HepG2 (cell line): ENCODE measurements around the gene SRSF12. TPM values are rescaled to one million over a fixed set of nuclear protein-coding genes. Genes with fewer than 3 reads are reported as not detected.
A peak's percentile ranks its signal among the peaks of the same experiment; 100 is the strongest.

ENCODE experiments used
- ATM ChIP-seq: fragments of 450-650 bp; IDR thresholded peaks from 2 replicates; pipeline ENCODE4 v1.7.1; 2017; ENCODE audit warnings: mild to moderate bottlenecking, borderline replicate concordance
- BORCS8-MEF2B ChIP-seq: sonication (generic); formaldehyde crosslinking; IDR thresholded peaks from 2 replicates; pipeline ENCODE4 v1.8.0; 2022; ENCODE audit warnings: mild to moderate bottlenecking, missing genetic modification reagents
- FOXA3 ChIP-seq: IDR thresholded peaks from 2 replicates; pipeline ENCODE4 v1.6.1; 2016; ENCODE audit warnings: missing genetic modification reagents, missing compliant biosample characterization
- HDAC2 ChIP-seq: sonication (generic); formaldehyde crosslinking; IDR thresholded peaks from 2 replicates; pipeline ENCODE4 v1.4.0; 2020; ENCODE audit warnings: missing genetic modification reagents
- MEIS1 ChIP-seq: sonication (generic); formaldehyde crosslinking; IDR thresholded peaks from 2 replicates; pipeline ENCODE4 v1.9.0; 2021; ENCODE audit warnings: mild to moderate bottlenecking, missing genetic modification reagents, moderate library complexity, borderline replicate concordance
- SCMH1 ChIP-seq: sonication (generic); formaldehyde crosslinking; IDR thresholded peaks from 2 replicates; pipeline ENCODE4 v1.9.0; 2021; ENCODE audit warnings: missing genetic modification reagents, mild to moderate bottlenecking, borderline replicate concordance
- ZFP41 ChIP-seq: sonication (generic); formaldehyde crosslinking; IDR thresholded peaks from 2 replicates; pipeline ENCODE4 v1.4.0; 2020; ENCODE audit warnings: mild to moderate bottlenecking, missing genetic modification reagents, borderline replicate concordance
- ZNF251 ChIP-seq: sonication (generic); formaldehyde crosslinking; IDR thresholded peaks from 2 replicates; pipeline ENCODE4 v1.9.0; 2021; ENCODE audit warnings: mild to moderate bottlenecking, missing genetic modification reagents
- ZNF615 ChIP-seq: sonication (generic); formaldehyde crosslinking; IDR thresholded peaks from 2 replicates; pipeline ENCODE4 v1.5.0; 2020; ENCODE audit warnings: mild to moderate bottlenecking, missing genetic modification reagents, borderline replicate concordance
- ZNF703 ChIP-seq: sonication (generic); formaldehyde crosslinking; IDR thresholded peaks from 2 replicates; pipeline ENCODE4 v1.5.1; 2020; ENCODE audit warnings: missing genetic modification reagents, mild to moderate bottlenecking, moderate library complexity, borderline replicate concordance
- ZSCAN25 ChIP-seq: sonication (generic); formaldehyde crosslinking; IDR thresholded peaks from 2 replicates; pipeline ENCODE4 v1.8.0; 2022; ENCODE audit warnings: mild to moderate bottlenecking, missing genetic modification reagents
- polyA plus RNA-seq, 8 experiments: library from polyadenylated mRNA; depleted of rRNA in 3 of 8; stranded (reverse) in 7 of 8; unstranded in 1 of 8; fragments of >200 nt; fragmentation: Illumina TruSeq in 4 of 8; extraction: Trizol in 4 of 8; gene quantifications; 2 replicates each; pipeline versions ENCODE4 v1.2.1 to v1.2.3, GENCODE V29; 2011 to 2016; ENCODE audit warnings: low read depth in 4 of 8, missing spikeins in 1 of 8, mixed read lengths in 1 of 8; ENCODE audit not compliant: insufficient read depth in 1 of 8
- total RNA-seq, 5 experiments: library from RNA; depleted of rRNA; stranded (reverse); fragments of >200 nt; fragmentation: Illumina TruSeq; extraction: Trizol; gene quantifications; 2 replicates each; pipeline ENCODE4 v1.2.3, GENCODE V29; 2016; ENCODE audit warnings: low read depth in 1 of 5
- TF ChIP-seq, protein P1 (sequence below): sonication (generic); formaldehyde crosslinking; IDR thresholded peaks from 2 replicates; pipeline ENCODE4 v1.4.0; 2020; ENCODE audit warnings: missing genetic modification reagents
- TF ChIP-seq, protein P2 (sequence below): sonication (generic); formaldehyde crosslinking; IDR thresholded peaks from 2 replicates; pipeline ENCODE4 v1.4.0; 2020; ENCODE audit warnings: missing genetic modification reagents
- TF ChIP-seq, protein P3 (sequence below): sonication (generic); formaldehyde crosslinking; IDR thresholded peaks from 2 replicates; pipeline ENCODE4 v1.4.0; 2020; ENCODE audit warnings: mild to moderate bottlenecking, missing genetic modification reagents
- TF ChIP-seq, protein P4 (sequence below): sonication (generic); formaldehyde crosslinking; IDR thresholded peaks from 2 replicates; pipeline ENCODE4 v1.4.0; 2020; ENCODE audit warnings: missing genetic modification reagents

SRSF12 gene
- total and polyA plus RNA-seq, 2 of the 13 experiments (the other 11 are each of a cell fraction or from before 2014, with no cell fraction given): 1.7 to 1.9 TPM

DNA sequence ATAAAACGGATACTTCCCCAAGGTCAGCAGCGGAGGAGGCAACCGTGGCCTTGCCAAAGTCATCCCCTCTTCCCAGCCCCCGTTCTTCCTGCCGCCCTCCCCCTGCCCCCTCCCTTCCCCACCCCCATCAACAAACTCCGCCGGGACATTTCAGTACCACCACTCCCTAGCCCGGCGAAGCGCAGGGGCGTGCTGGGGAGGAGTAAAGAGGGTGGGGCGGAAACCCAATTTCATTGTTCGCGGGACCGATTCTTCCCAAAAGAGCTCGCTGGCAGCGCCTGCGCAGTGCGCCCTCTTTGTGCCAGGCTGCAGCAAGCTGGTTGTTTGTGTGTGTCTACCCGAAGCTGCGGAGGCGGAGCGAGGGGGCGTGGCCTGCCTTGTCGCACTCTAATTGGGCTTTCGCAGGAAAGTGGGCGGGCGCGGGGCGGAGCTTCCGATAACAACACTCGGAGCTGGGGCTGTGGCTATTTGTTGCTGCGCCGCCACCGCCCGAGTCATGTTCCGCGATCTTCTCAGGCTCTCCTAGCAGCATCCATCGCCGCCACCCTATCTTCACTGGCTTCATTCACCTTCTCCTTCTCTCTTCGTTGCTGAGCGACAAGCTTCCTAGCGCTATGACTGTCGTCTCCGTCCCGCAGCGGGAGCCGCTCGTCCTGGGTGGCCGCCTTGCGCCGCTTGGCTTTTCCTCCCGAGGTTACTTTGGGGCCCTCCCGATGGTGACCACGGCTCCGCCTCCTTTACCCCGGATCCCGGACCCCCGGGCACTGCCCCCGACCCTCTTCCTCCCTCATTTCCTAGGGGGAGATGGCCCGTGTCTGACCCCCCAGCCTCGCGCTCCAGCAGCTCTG is 37.4 kb downstream of the SRSF12 start, which contains the start of gene PNRC1 (continued):
- TF ChIP-seq BORCS8-MEF2B: 0 out of 2 replicates have a peak, but pooled peaks have one; percentile 73
- TF ChIP-seq, protein P1, sequence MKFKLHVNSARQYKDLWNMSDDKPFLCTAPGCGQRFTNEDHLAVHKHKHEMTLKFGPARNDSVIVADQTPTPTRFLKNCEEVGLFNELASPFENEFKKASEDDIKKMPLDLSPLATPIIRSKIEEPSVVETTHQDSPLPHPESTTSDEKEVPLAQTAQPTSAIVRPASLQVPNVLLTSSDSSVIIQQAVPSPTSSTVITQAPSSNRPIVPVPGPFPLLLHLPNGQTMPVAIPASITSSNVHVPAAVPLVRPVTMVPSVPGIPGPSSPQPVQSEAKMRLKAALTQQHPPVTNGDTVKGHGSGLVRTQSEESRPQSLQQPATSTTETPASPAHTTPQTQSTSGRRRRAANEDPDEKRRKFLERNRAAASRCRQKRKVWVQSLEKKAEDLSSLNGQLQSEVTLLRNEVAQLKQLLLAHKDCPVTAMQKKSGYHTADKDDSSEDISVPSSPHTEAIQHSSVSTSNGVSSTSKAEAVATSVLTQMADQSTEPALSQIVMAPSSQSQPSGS: peak; percentile 47; the same call in 1 of the 2 replicates
- TF ChIP-seq ZNF615 (CRISPR knock-in tag): no peak
- TF ChIP-seq ZNF703 (CRISPR knock-in tag): no peak
- no peak for TF ChIP-seq ZFP41 (CRISPR knock-in tag)
- TF ChIP-seq SCMH1 (CRISPR knock-in tag): no peak
- TF ChIP-seq HDAC2: 0 out of 2 replicates have a peak, but pooled peaks have one; percentile 45
- TF ChIP-seq MEIS1 (CRISPR knock-in tag): 0 out of 2 replicates have a peak, but pooled peaks have one; percentile 10
- TF ChIP-seq, protein P2, sequence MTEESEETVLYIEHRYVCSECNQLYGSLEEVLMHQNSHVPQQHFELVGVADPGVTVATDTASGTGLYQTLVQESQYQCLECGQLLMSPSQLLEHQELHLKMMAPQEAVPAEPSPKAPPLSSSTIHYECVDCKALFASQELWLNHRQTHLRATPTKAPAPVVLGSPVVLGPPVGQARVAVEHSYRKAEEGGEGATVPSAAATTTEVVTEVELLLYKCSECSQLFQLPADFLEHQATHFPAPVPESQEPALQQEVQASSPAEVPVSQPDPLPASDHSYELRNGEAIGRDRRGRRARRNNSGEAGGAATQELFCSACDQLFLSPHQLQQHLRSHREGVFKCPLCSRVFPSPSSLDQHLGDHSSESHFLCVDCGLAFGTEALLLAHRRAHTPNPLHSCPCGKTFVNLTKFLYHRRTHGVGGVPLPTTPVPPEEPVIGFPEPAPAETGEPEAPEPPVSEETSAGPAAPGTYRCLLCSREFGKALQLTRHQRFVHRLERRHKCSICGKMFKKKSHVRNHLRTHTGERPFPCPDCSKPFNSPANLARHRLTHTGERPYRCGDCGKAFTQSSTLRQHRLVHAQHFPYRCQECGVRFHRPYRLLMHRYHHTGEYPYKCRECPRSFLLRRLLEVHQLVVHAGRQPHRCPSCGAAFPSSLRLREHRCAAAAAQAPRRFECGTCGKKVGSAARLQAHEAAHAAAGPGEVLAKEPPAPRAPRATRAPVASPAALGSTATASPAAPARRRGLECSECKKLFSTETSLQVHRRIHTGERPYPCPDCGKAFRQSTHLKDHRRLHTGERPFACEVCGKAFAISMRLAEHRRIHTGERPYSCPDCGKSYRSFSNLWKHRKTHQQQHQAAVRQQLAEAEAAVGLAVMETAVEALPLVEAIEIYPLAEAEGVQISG: peak; percentile 60; the same call in 1 of the 2 replicates
- peak; percentile 37; the same call in 1 of the 2 replicates for TF ChIP-seq FOXA3 (CRISPR knock-in tag)
- no peak for TF ChIP-seq ZNF251 (CRISPR knock-in tag)
- TF ChIP-seq, protein P3, sequence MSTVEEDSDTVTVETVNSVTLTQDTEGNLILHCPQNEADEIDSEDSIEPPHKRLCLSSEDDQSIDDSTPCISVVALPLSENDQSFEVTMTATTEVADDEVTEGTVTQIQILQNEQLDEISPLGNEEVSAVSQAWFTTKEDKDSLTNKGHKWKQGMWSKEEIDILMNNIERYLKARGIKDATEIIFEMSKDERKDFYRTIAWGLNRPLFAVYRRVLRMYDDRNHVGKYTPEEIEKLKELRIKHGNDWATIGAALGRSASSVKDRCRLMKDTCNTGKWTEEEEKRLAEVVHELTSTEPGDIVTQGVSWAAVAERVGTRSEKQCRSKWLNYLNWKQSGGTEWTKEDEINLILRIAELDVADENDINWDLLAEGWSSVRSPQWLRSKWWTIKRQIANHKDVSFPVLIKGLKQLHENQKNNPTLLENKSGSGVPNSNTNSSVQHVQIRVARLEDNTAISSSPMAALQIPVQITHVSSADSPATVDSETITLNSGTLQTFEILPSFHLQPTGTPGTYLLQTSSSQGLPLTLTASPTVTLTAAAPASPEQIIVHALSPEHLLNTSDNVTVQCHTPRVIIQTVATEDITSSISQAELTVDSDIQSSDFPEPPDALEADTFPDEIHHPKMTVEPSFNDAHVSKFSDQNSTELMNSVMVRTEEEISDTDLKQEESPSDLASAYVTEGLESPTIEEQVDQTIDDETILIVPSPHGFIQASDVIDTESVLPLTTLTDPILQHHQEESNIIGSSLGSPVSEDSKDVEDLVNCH (CRISPR knock-in tag): no peak
- TF ChIP-seq, protein P4, sequence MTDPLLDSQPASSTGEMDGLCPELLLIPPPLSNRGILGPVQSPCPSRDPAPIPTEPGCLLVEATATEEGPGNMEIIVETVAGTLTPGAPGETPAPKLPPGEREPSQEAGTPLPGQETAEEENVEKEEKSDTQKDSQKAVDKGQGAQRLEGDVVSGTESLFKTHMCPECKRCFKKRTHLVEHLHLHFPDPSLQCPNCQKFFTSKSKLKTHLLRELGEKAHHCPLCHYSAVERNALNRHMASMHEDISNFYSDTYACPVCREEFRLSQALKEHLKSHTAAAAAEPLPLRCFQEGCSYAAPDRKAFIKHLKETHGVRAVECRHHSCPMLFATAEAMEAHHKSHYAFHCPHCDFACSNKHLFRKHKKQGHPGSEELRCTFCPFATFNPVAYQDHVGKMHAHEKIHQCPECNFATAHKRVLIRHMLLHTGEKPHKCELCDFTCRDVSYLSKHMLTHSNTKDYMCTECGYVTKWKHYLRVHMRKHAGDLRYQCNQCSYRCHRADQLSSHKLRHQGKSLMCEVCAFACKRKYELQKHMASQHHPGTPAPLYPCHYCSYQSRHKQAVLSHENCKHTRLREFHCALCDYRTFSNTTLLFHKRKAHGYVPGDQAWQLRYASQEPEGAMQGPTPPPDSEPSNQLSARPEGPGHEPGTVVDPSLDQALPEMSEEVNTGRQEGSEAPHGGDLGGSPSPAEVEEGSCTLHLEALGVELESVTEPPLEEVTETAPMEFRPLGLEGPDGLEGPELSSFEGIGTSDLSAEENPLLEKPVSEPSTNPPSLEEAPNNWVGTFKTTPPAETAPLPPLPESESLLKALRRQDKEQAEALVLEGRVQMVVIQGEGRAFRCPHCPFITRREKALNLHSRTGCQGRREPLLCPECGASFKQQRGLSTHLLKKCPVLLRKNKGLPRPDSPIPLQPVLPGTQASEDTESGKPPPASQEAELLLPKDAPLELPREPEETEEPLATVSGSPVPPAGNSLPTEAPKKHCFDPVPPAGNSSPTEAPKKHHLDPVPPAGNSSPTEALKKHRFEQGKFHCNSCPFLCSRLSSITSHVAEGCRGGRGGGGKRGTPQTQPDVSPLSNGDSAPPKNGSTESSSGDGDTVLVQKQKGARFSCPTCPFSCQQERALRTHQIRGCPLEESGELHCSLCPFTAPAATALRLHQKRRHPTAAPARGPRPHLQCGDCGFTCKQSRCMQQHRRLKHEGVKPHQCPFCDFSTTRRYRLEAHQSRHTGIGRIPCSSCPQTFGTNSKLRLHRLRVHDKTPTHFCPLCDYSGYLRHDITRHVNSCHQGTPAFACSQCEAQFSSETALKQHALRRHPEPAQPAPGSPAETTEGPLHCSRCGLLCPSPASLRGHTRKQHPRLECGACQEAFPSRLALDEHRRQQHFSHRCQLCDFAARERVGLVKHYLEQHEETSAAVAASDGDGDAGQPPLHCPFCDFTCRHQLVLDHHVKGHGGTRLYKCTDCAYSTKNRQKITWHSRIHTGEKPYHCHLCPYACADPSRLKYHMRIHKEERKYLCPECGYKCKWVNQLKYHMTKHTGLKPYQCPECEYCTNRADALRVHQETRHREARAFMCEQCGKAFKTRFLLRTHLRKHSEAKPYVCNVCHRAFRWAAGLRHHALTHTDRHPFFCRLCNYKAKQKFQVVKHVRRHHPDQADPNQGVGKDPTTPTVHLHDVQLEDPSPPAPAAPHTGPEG (CRISPR knock-in tag): no peak
- TF ChIP-seq ZSCAN25 (CRISPR knock-in tag): no peak; the same call in 1 of the 2 replicates
- TF ChIP-seq ATM: no peak
